ENCODE measurements around the gene ANGPTL5. TPM values are rescaled to one million over a fixed set of nuclear protein-coding genes. Genes with fewer than 3 reads are reported as not detected.
"Not testable (repeated sequence)": the region's sequence is repeated elsewhere in the genome, so short reads cannot be mapped to it uniquely, and the experiment has no call there.

The ANGPTL5 gene
- total RNA-seq, result 2.4 and 2.9 TPM in 2 replicates
- long read RNA-seq, partial matches to known transcripts, result 24 of 28 reads
- long read RNA-seq, other reads (novel, unspliced or antisense), result 4 of 28 reads

DNA sequence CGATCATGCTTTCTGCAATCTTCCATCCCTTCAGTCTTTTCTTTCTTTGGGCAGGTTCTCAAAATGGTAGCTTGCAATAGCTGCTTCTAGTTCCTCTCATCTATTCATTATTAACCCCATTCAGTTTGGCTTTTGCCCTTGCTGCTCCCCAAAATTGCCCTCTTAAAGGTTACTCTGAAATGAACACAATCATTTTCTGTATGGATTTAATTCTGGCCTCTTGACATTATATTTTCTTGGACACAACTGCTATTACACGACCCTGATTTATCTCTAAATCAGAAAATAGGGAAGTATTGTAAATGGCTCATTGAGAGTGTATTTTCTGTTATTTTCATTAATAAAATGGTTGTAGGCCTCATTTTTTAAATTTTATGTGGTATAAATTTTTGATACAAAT, at the start of gene ANGPTL5:
ANGPTL5 (minus strand) TSS at position 101 of the 400 bp plus-strand sequence. CDS start 8,613 bp downstream, outside the sequence.
- H3K9me3 Mint-ChIP-seq (ENCODE audit: unreplicated experiment), result no peaks in the 10 kb centered on the region

DNA sequence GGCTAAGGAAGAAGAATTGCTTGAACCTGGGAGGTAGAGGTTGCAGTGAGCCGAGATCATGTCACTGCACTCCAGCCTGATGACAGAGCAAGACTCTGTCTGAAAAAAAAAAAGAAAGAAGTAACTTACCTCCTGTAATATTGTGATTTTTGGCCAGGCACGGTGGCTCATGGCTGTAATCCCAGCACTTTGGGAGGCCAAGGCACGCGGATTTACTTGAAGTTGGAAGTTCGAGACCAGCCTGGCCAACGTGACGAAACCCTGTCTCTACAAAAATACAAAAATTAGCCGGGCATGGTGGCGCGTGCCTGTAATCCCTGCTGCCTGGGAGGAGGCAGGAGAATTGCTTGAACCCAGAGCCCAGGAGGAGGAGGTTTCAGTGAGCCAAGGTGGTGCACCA, 47.9 kb upstream of the ANGPTL5 start:
- H3K36me3 Mint-ChIP-seq (ENCODE audit: unreplicated experiment), result peaks cover 43% of the 10 kb centered on the region
- not testable (repeated sequence) for H3K4me3 Mint-ChIP-seq (ENCODE audit: unreplicated experiment); H3K27me3 Mint-ChIP-seq (ENCODE audit: unreplicated experiment); H3K27ac Mint-ChIP-seq (ENCODE audit: unreplicated experiment); H3K9me3 Mint-ChIP-seq (ENCODE audit: unreplicated experiment); H3K4me1 Mint-ChIP-seq (ENCODE audit: unreplicated experiment); DNase-seq (ENCODE audit: extremely low spot score, unreplicated experiment)

More for the DNA sequence above, at the start of gene ANGPTL5:
- DNase-seq (ENCODE audit: extremely low spot score, unreplicated experiment), result no peak
- H3K27me3 Mint-ChIP-seq (ENCODE audit: unreplicated experiment), result no peaks in the 10 kb centered on the region
- TF ChIP-seq, protein P1, sequence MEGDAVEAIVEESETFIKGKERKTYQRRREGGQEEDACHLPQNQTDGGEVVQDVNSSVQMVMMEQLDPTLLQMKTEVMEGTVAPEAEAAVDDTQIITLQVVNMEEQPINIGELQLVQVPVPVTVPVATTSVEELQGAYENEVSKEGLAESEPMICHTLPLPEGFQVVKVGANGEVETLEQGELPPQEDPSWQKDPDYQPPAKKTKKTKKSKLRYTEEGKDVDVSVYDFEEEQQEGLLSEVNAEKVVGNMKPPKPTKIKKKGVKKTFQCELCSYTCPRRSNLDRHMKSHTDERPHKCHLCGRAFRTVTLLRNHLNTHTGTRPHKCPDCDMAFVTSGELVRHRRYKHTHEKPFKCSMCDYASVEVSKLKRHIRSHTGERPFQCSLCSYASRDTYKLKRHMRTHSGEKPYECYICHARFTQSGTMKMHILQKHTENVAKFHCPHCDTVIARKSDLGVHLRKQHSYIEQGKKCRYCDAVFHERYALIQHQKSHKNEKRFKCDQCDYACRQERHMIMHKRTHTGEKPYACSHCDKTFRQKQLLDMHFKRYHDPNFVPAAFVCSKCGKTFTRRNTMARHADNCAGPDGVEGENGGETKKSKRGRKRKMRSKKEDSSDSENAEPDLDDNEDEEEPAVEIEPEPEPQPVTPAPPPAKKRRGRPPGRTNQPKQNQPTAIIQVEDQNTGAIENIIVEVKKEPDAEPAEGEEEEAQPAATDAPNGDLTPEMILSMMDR (IDR thresholded peaks at IDR 0.05), result no peak
- no peaks in the 10 kb centered on the region for H3K36me3 Mint-ChIP-seq (ENCODE audit: unreplicated experiment)
- peaks cover 52% of the 10 kb centered on the region for H3K4me1 Mint-ChIP-seq (ENCODE audit: unreplicated experiment)
- peak within 1 kb of the TSS; percentile 93 for H3K4me3 Mint-ChIP-seq (ENCODE audit: unreplicated experiment)
- peak within 1 kb of the TSS; percentile 97 for H3K27ac Mint-ChIP-seq (ENCODE audit: unreplicated experiment)

DNA sequence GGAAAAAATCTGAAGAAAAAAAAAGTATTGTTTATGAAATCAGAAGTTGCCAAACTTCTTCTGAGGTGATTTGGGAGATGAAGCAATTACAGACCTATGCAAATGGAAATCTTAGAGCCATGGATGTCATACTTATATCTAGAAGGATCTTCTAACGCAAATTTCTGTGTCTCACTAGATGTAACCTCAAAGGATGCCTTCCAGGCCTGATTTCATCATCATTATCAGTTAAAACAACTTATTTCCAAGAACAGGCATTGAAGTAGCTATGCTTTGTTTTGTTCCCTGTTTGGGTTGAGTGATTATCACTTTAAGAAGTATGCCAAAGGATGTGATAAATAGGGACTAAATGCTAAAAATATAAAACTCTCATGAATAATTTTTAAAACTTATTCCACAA, 43.9 kb upstream of the ANGPTL5 start:
- no peak overlapping the region for H3K27ac Mint-ChIP-seq (ENCODE audit: unreplicated experiment)
- H3K9me3 Mint-ChIP-seq (ENCODE audit: unreplicated experiment), result no peaks in the 10 kb centered on the region
- H3K4me3 Mint-ChIP-seq (ENCODE audit: unreplicated experiment), result no peak overlapping the region
- no peaks in the 10 kb centered on the region for H3K27me3 Mint-ChIP-seq (ENCODE audit: unreplicated experiment)
- H3K4me1 Mint-ChIP-seq (ENCODE audit: unreplicated experiment), result no peaks in the 10 kb centered on the region
- TF ChIP-seq, protein P1 (IDR thresholded peaks at IDR 0.05), result no peak
- peaks cover 49% of the 10 kb centered on the region for H3K36me3 Mint-ChIP-seq (ENCODE audit: unreplicated experiment)
- no peak for DNase-seq (ENCODE audit: extremely low spot score, unreplicated experiment)

DNA sequence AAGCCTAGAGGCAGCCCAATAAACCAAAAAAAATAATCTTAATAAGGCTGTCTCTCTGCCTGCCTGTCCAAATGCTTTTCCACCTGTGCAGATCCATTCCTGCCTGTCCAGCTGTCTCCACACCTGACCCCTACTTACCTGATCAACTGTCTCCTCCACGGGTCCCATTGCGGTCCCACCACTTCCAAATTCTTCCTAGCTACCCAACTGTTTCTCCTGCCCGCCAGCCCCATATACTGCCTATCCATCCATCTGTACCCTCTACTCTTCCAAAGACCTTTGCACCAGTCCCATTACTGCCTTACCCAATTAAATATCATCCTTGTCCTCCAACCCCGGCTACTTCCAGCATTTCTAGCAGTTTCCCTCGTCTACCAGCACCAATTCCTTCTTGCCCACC, 39.4 kb upstream of the ANGPTL5 start:
- Mint-ChIP-seq H3K4me3 (ENCODE audit: unreplicated experiment) (no peak overlapping the region), H3K36me3 (ENCODE audit: unreplicated experiment) (peaks cover 28% of the 10 kb centered on the region), H3K9me3 (ENCODE audit: unreplicated experiment) (no peaks in the 10 kb centered on the region), H3K27ac (ENCODE audit: unreplicated experiment) (no peak overlapping the region), H3K27me3 (ENCODE audit: unreplicated experiment) (no peaks in the 10 kb centered on the region), H3K4me1 (ENCODE audit: unreplicated experiment) (no peaks in the 10 kb centered on the region)
- TF ChIP-seq, protein P1 (IDR thresholded peaks at IDR 0.05), result no peak
- no peak for DNase-seq (ENCODE audit: extremely low spot score, unreplicated experiment)

DNA sequence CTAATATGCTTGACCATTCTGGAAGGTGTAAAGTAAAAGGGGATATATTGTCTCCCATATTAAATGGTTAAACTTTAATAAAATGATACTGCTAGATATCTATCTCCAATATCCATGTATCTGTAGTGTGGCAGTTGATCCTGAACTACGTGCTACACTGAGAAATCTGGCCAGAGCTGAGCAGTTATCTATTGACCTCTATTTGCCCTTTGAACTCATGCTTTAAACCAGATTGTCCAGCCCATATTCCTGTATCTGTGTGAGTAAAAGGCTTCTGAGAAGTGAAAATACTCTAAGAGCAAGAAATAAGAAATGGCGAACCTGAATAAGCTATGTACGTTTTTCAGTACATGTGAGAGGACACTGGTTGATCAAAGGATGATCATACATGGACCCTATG, 39.0 kb upstream of the ANGPTL5 start:
- Mint-ChIP-seq H3K9me3 (ENCODE audit: unreplicated experiment) (no peaks in the 10 kb centered on the region), H3K4me1 (ENCODE audit: unreplicated experiment) (no peaks in the 10 kb centered on the region)
- TF ChIP-seq, protein P1 (IDR thresholded peaks at IDR 0.05), result no peak

More for the DNA sequence above, 39.0 kb upstream of the ANGPTL5 start:
- H3K4me3 Mint-ChIP-seq (ENCODE audit: unreplicated experiment), result no peak overlapping the region
- DNase-seq (ENCODE audit: extremely low spot score, unreplicated experiment), result no peak
- no peak overlapping the region for H3K27ac Mint-ChIP-seq (ENCODE audit: unreplicated experiment)
- peaks cover 28% of the 10 kb centered on the region for H3K36me3 Mint-ChIP-seq (ENCODE audit: unreplicated experiment)
- no peaks in the 10 kb centered on the region for H3K27me3 Mint-ChIP-seq (ENCODE audit: unreplicated experiment)
